Natural killer cell (primary cell): Measurements from ENCODE around the gene KANSL1L. TPM values are rescaled to one million over a fixed set of nuclear protein-coding genes. Genes with fewer than 3 reads are reported as not detected.

Experiments used
- ATAC-seq, 3 donors: fragments of 150-1000 bp in 2 of 3; fragments of 200-7000 bp in 1 of 3; cut with Tn5 transposase; 1 replicate in 1 of 3; 2 replicates in 2 of 3; pipeline ENCODE4 v1.10.0; 2021; ENCODE audit warnings: mild to moderate bottlenecking in 2 of 3, moderate library complexity in 2 of 3
- DNase-seq, 2 donors: peaks; one replicate each; pipeline versions ENCODE4 v3.0.0 to v3.0.0-alpha.2; 2013 to 2021; ENCODE audit warnings: mixed read lengths in 1 of 2
- H3K27ac ChIP-seq: one replicate; pipeline ENCODE4 v1.5.1; 2013; ENCODE audit warnings: mild to moderate bottlenecking, low read length
- H3K27me3 ChIP-seq: one replicate; pipeline ENCODE4 v1.6.1; 2013; ENCODE audit warnings: low read length; ENCODE audit not compliant: control insufficient read depth, insufficient read depth
- H3K36me3 ChIP-seq: one replicate; pipeline ENCODE4 v1.6.1; 2013; ENCODE audit warnings: low read length; ENCODE audit not compliant: control insufficient read depth, insufficient read depth
- H3K4me1 ChIP-seq: one replicate; pipeline ENCODE4 v1.6.1; 2013; ENCODE audit warnings: low read length; ENCODE audit not compliant: control insufficient read depth, insufficient read depth
- H3K4me3 ChIP-seq: one replicate; pipeline ENCODE4 v1.5.1; 2013; ENCODE audit warnings: low read length
- H3K9me3 ChIP-seq: one replicate; pipeline ENCODE4 v1.6.1; 2013; ENCODE audit warnings: low read length; ENCODE audit not compliant: control insufficient read depth, insufficient read depth
- H3K27ac Mint-ChIP-seq, 2 donors: one replicate each; pipeline ENCODE4 v1.8.0; 2022; ENCODE audit warnings: mild to moderate bottlenecking in 2 of 2, mixed read lengths in 2 of 2, moderate library complexity in 1 of 2
- H3K27me3 Mint-ChIP-seq, 2 donors: one replicate each; pipeline ENCODE4 v1.8.0; 2022; ENCODE audit warnings: low read depth in 2 of 2, mixed read lengths in 2 of 2
- H3K36me3 Mint-ChIP-seq: one replicate; pipeline ENCODE4 v1.8.0; 2022; ENCODE audit warnings: mixed read lengths
- H3K4me1 Mint-ChIP-seq, 2 donors: one replicate each; pipeline ENCODE4 v1.8.0; 2022; ENCODE audit warnings: mixed read lengths in 2 of 2
- H3K4me3 Mint-ChIP-seq: one replicate; pipeline ENCODE4 v1.8.0; 2022; ENCODE audit warnings: mild to moderate bottlenecking, moderate library complexity, mixed read lengths
- H3K9me3 Mint-ChIP-seq, 2 donors: one replicate each; pipeline ENCODE4 v1.8.0; 2022; ENCODE audit warnings: mixed read lengths in 2 of 2
- WGBS: methylation state at CpG from one replicate; pipeline ENCODE4 v1.1.7; 2013; ENCODE audit warnings: missing lambda C conversion rate; ENCODE audit not compliant: insufficient coverage; 5-methylcytosine and 5-hydroxymethylcytosine counted together
- intact Hi-C: fragments of 100-400 bp; cut with micrococcal nuclease; formaldehyde crosslinking; loops from one replicate; pipeline ENCODE4 v1.14.2; 2022
- total RNA-seq, 4 donors: library from RNA; stranded (reverse); fragments of 120-200 nt in 1 of 4; gene quantifications; one replicate each; pipeline versions ENCODE4 v1.2.3 to v1.2.4, GENCODE V29; 2013 to 2022
- TF ChIP-seq, protein P1 (sequence below): fragments of 200-600 bp; IDR thresholded peaks from one replicate; pipeline ENCODE4 v1.8.0; 2022; ENCODE audit warnings: antibody characterized with exemption

Gene KANSL1L
- total RNA-seq, 3 donors from 2014 or later (not counting 1 experiment from before 2014, with no cell fraction given): 7.6 to 11.2 (median 9.5) TPM

DNA sequence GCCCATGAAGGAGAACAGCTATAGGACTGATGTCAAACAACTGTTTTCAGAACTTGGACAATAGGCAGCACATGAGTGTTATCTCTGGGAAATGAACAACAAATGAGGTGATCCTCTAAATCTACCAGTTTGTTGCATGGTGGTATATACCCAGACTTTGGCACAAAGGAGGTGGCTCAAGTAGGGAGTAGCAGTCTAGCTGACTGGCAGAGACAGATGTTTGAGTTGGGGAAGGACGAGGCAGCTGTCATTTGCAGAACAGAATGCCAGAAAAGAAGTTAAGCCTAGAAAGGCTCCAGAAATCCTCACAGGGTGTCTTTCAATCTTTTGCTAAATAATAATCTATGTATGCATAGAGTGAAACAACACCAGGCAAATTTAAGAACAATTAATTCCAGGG, 121.4 kb downstream of the KANSL1L start:
- intact Hi-C loops: no loop called here
- TF ChIP-seq, protein P1, sequence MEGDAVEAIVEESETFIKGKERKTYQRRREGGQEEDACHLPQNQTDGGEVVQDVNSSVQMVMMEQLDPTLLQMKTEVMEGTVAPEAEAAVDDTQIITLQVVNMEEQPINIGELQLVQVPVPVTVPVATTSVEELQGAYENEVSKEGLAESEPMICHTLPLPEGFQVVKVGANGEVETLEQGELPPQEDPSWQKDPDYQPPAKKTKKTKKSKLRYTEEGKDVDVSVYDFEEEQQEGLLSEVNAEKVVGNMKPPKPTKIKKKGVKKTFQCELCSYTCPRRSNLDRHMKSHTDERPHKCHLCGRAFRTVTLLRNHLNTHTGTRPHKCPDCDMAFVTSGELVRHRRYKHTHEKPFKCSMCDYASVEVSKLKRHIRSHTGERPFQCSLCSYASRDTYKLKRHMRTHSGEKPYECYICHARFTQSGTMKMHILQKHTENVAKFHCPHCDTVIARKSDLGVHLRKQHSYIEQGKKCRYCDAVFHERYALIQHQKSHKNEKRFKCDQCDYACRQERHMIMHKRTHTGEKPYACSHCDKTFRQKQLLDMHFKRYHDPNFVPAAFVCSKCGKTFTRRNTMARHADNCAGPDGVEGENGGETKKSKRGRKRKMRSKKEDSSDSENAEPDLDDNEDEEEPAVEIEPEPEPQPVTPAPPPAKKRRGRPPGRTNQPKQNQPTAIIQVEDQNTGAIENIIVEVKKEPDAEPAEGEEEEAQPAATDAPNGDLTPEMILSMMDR: no peak
- Histone ChIP-seq H3K4me1 (no peaks in the 10 kb centered on the region), H3K36me3 (peaks cover 4% of the 10 kb centered on the region), H3K9me3 (no peaks in the 10 kb centered on the region), H3K27me3 (no peaks in the 10 kb centered on the region), H3K4me3 (no peak overlapping the region), H3K27ac (no peak overlapping the region)
- Mint-ChIP-seq H3K27me3 (no peaks in the 10 kb centered on the region), H3K4me3 (no peak overlapping the region), H3K9me3 (peaks cover 2 to 3% of the 10 kb centered on the region in 2 donors), H3K4me1 (peaks cover 6 to 9% of the 10 kb centered on the region in 2 donors), H3K36me3 (peaks cover 8% of the 10 kb centered on the region), H3K27ac (no peak overlapping the region)
- ATAC-seq: no peak
- no peak for DNase-seq
- WGBS: 93% methylated on average over 1 of the region's 1 CpG

DNA sequence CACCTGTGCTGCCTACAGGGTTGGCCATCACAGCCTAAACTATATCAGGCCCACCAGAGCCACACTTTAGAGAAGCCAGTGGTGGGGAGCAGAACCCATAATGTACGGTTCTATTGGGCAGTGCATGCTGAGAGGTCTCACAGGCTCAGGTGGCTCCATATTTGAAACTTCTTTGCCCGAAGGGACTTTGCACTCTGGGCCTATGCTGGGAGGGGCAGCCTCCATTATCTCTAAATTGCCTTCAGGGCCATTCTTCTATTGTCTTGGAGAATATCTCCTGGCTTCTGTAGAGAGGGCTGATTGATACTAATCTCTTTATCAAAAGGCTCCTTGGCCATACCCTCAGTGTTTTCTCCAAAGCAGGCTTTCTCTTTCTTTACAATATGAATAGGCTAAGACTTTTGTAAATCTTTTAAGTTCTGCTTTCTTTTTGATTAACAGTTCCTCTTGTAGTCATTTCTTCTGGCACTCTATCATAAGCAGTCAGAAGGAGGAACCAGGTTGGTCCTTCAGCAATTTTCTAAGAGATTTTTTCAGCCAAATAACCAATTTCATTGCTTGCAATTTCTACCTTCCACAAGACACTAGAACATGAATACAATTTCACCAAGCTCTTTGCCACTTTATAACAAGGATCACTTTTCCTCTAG, 124.2 kb downstream of the KANSL1L start:
- H3K27me3 Mint-ChIP-seq: no peaks in the 10 kb centered on the region
- Histone ChIP-seq H3K27ac (no peak overlapping the region), H3K36me3 (peaks cover 5% of the 10 kb centered on the region), H3K4me1 (no peaks in the 10 kb centered on the region), H3K9me3 (no peaks in the 10 kb centered on the region), H3K4me3 (no peak overlapping the region), H3K27me3 (no peaks in the 10 kb centered on the region)
- peaks cover 5 to 6% of the 10 kb centered on the region in 2 donors for H3K4me1 Mint-ChIP-seq
- 96% methylated on average over 2 of the region's 2 CpGs for WGBS
- TF ChIP-seq, protein P1: no peak
- ATAC-seq: no peak
- intact Hi-C loops: no loop called here
- no peak for DNase-seq
- no peak overlapping the region for H3K27ac Mint-ChIP-seq
- H3K9me3 Mint-ChIP-seq: peaks cover 0 to 2% of the 10 kb centered on the region in 2 donors
- no peaks in the 10 kb centered on the region for H3K36me3 Mint-ChIP-seq
- H3K4me3 Mint-ChIP-seq: no peak overlapping the region

DNA sequence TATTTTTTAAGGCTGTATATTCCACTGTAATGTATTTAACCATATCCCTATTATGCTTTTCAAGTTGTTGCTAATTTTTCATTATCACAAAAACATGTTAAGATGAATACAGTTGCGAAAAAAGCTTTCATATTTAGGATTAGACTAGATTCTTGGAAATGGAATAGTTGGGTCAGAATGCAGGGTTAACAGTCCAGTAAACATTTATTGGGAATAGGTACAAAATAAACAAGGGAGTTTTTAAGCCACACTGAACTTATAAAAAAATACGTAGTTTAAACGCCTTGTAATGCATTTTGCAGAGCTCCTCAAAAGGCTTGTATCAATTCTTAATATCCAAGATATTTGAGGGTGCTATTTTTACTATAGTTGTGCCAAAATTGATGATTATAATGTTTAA, 133.1 kb downstream of the KANSL1L start:
- H3K9me3 Mint-ChIP-seq: no peaks in the 10 kb centered on the region
- Histone ChIP-seq H3K27ac (no peak overlapping the region), H3K36me3 (peaks cover 16% of the 10 kb centered on the region), H3K4me3 (no peak overlapping the region), H3K4me1 (no peaks in the 10 kb centered on the region), H3K9me3 (no peaks in the 10 kb centered on the region), H3K27me3 (no peaks in the 10 kb centered on the region)
- H3K4me1 Mint-ChIP-seq: peaks cover 14 to 22% of the 10 kb centered on the region in 2 donors
- no peak for ATAC-seq
- H3K27me3 Mint-ChIP-seq: no peaks in the 10 kb centered on the region
- intact Hi-C loops: no loop called here
- no peak overlapping the region for H3K4me3 Mint-ChIP-seq
- 100% methylated on average over 1 of the region's 3 CpGs for WGBS
- H3K27ac Mint-ChIP-seq: no peak overlapping the region
- DNase-seq: no peak
- H3K36me3 Mint-ChIP-seq: no peaks in the 10 kb centered on the region
- TF ChIP-seq, protein P1: no peak

DNA sequence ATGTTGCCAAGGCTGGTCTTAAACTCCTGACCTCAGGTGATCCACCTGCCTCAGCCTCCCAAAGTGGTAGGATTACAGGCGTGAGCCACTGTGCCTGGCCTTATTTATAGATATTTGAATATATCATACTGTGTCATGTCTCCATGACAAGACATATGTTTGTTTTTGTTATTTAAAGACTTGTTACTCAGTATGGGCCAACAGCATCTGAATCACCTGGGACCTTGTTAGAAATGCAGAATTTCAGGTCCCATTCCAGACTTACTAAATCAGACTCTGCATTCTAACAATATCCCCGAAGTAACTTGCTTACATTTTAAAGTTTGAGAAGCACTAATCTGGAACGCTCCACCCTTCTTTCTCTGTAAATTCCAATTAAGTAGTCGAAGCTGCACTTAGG, 135.5 kb downstream of the KANSL1L start:
- Histone ChIP-seq H3K4me1 (no peaks in the 10 kb centered on the region), H3K27ac (no peak overlapping the region), H3K4me3 (no peak overlapping the region), H3K27me3 (no peaks in the 10 kb centered on the region), H3K9me3 (no peaks in the 10 kb centered on the region), H3K36me3 (peaks cover 14% of the 10 kb centered on the region)
- Mint-ChIP-seq H3K4me1 (peaks cover 14 to 30% of the 10 kb centered on the region in 2 donors), H3K27ac (no peak overlapping the region), H3K27me3 (no peaks in the 10 kb centered on the region), H3K4me3 (no peak overlapping the region), H3K9me3 (no peaks in the 10 kb centered on the region), H3K36me3 (no peaks in the 10 kb centered on the region)
- ATAC-seq (no peak), DNase-seq (no peak)
- TF ChIP-seq, protein P1: no peak
- 100% methylated on average over 4 of the region's 4 CpGs for WGBS
- intact Hi-C loops: no loop called here
